Mesenchymal stem cell (in vitro differentiated cells and primary cell): Measurements from ENCODE around the gene GRIP1.

Experiments
- DNase-seq: peaks from one replicate; pipeline ENCODE4 v3.0.0-alpha.2; 2013
- H2AFZ ChIP-seq: one replicate; pipeline ENCODE4 v1.6.1; 2013; ENCODE audit warnings: low read depth, mild to moderate bottlenecking, control low read depth, inconsistent platforms, low read length, moderate library complexity
- H2AK5ac ChIP-seq: 2 replicates; pipeline ENCODE4 v1.6.1; 2013; ENCODE audit warnings: low read length, moderate library complexity, mild to moderate bottlenecking, inconsistent platforms; ENCODE audit not compliant: severe bottlenecking
- H2BK120ac ChIP-seq: one replicate; pipeline ENCODE4 v1.6.1; 2013; ENCODE audit warnings: low read depth, mild to moderate bottlenecking, inconsistent platforms, low read length, moderate library complexity
- H2BK12ac ChIP-seq, 2 experiments: one replicate each; pipeline ENCODE4 v1.6.1; 2013; ENCODE audit warnings: inconsistent platforms in 2 of 2, low read length in 2 of 2, mild to moderate bottlenecking in 2 of 2, moderate library complexity in 2 of 2, control low read depth in 1 of 2
- H2BK15ac ChIP-seq: one replicate; pipeline ENCODE4 v1.6.1; 2013; ENCODE audit warnings: mild to moderate bottlenecking, low read depth, inconsistent platforms; ENCODE audit not compliant: poor library complexity, severe bottlenecking
- H2BK5ac ChIP-seq: 2 replicates; pipeline ENCODE4 v1.6.1; 2013; ENCODE audit warnings: low read depth, mild to moderate bottlenecking, low read length, control low read depth, inconsistent platforms; ENCODE audit not compliant: poor library complexity, severe bottlenecking
- H3K14ac ChIP-seq, 2 experiments: one replicate each; pipeline ENCODE4 v1.6.1; 2013; ENCODE audit warnings: inconsistent platforms in 2 of 2, low read length in 2 of 2, control low read depth in 1 of 2, mild to moderate bottlenecking in 1 of 2, moderate library complexity in 1 of 2
- H3K18ac ChIP-seq, 2 experiments: one replicate each; pipeline ENCODE4 v1.6.1; 2013; ENCODE audit warnings: inconsistent platforms in 2 of 2, low read length in 2 of 2, control low read depth in 1 of 2, low read depth in 1 of 2, mild to moderate bottlenecking in 1 of 2
- H3K23ac ChIP-seq, 2 experiments: one replicate each; pipeline ENCODE4 v1.6.1; 2013; ENCODE audit warnings: inconsistent platforms in 2 of 2, low read length in 2 of 2, mild to moderate bottlenecking in 2 of 2, moderate library complexity in 2 of 2, control low read depth in 1 of 2
- H3K27ac ChIP-seq: 2 replicates; pipeline ENCODE4 v1.5.1; 2013; ENCODE audit warnings: mild to moderate bottlenecking, moderate library complexity, low read length, control low read depth, inconsistent platforms; ENCODE audit not compliant: poor library complexity, severe bottlenecking
- H3K27me3 ChIP-seq, 2 experiments: 2 replicates each; pipeline versions ENCODE4 v1.6.1 to v1.7.0; 2013; ENCODE audit warnings: low read length in 2 of 2, mild to moderate bottlenecking in 2 of 2, moderate library complexity in 2 of 2, control low read depth in 1 of 2, inconsistent platforms in 1 of 2; ENCODE audit not compliant: control insufficient read depth in 1 of 2, insufficient read depth in 1 of 2
- H3K36me3 ChIP-seq, 2 experiments: 2 replicates each; pipeline versions ENCODE4 v1.6.1 to v1.7.0; 2013; ENCODE audit warnings: low read length in 2 of 2, control low read depth in 1 of 2, inconsistent platforms in 1 of 2, low read depth in 1 of 2, mild to moderate bottlenecking in 1 of 2; ENCODE audit not compliant: insufficient read depth in 2 of 2, control insufficient read depth in 1 of 2
- H3K4ac ChIP-seq, 2 experiments: one replicate each; pipeline ENCODE4 v1.6.1; 2013; ENCODE audit warnings: inconsistent platforms in 2 of 2, low read length in 2 of 2, mild to moderate bottlenecking in 2 of 2, moderate library complexity in 2 of 2, control low read depth in 1 of 2, low read depth in 1 of 2
- H3K4me1 ChIP-seq: 2 replicates; pipeline ENCODE4 v1.6.1; 2013; ENCODE audit warnings: low read depth, low read length, control low read depth; ENCODE audit not compliant: control insufficient read depth, insufficient read depth
- H3K4me2 ChIP-seq: 2 replicates; pipeline ENCODE4 v1.6.1; 2013; ENCODE audit warnings: low read length, mild to moderate bottlenecking, inconsistent platforms; ENCODE audit not compliant: poor library complexity, severe bottlenecking
- H3K4me3 ChIP-seq, 2 experiments: 2 replicates each; pipeline versions ENCODE4 v1.5.1 to v1.7.0; 2013; ENCODE audit warnings: low read length in 2 of 2, mild to moderate bottlenecking in 2 of 2, control low read depth in 1 of 2, low read depth in 1 of 2; ENCODE audit not compliant: insufficient read depth in 1 of 2
- H3K79me1 ChIP-seq: replicated peaks from 2 replicates; pipeline ENCODE4 v1.6.1; 2013; ENCODE audit warnings: mild to moderate bottlenecking, control low read depth, low read length, inconsistent platforms; ENCODE audit not compliant: poor library complexity, severe bottlenecking
- H3K9ac ChIP-seq: 2 replicates; pipeline ENCODE4 v1.7.0; 2013; ENCODE audit warnings: mild to moderate bottlenecking, low read length, moderate library complexity
- H3K9me3 ChIP-seq: 2 replicates; pipeline ENCODE4 v1.7.0; 2013; ENCODE audit warnings: mild to moderate bottlenecking, low read length; ENCODE audit not compliant: control insufficient read depth
- H4K8ac ChIP-seq: one replicate; pipeline ENCODE4 v1.6.1; 2013; ENCODE audit warnings: inconsistent platforms, mild to moderate bottlenecking, low read length, moderate library complexity
- H4K91ac ChIP-seq: one replicate; pipeline ENCODE4 v1.6.1; 2013; ENCODE audit warnings: mild to moderate bottlenecking, low read length, inconsistent platforms
- WGBS: methylation state at CpG from one replicate; pipeline ENCODE4 v1.1.7; 2013; ENCODE audit warnings: mixed read lengths; 5-methylcytosine and 5-hydroxymethylcytosine counted together

GRIP1 gene

DNA sequence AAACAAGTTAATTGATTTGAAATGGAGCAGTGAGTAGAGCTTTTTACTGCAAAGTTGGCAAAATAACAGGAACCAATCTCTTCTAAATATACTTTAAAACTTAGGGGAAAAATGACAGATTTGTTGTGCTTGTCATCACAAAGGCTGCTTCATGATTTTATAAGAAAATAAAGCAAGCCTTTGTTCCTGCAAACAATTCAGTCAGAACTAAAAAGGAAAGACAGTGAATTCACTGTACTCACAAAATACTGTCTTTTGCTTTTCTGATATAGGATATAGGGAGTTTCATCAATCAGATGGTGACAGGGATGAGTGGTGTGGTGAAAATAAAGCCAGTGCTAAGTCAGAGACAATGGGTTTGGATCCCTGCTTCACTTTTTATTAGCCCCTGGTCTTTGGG, 250.6 kb downstream of the GRIP1 start:
- H2AK5ac ChIP-seq = no peak overlapping the region
- H3K18ac ChIP-seq = no peak overlapping the region
- no peaks in the 10 kb centered on the region for H3K36me3 ChIP-seq
- no peak overlapping the region for H3K14ac ChIP-seq
- no peak overlapping the region for H3K27ac ChIP-seq
- no peak overlapping the region for H2BK12ac ChIP-seq
- H3K9ac ChIP-seq = no peak overlapping the region
- H2BK120ac ChIP-seq = no peak overlapping the region
- H4K91ac ChIP-seq = no peak overlapping the region
- H4K8ac ChIP-seq = no peak overlapping the region
- no peak overlapping the region for H3K4me2 ChIP-seq
- H3K4me1 ChIP-seq = no peaks in the 10 kb centered on the region
- no peak overlapping the region for H2BK15ac ChIP-seq
- H2BK5ac ChIP-seq = no peak overlapping the region
- peaks cover 3 to 4% of the 10 kb centered on the region in 2 experiments for H3K27me3 ChIP-seq
- H2AFZ ChIP-seq = no peak overlapping the region
- H3K23ac ChIP-seq = no peak overlapping the region
- H3K9me3 ChIP-seq = peaks cover 8% of the 10 kb centered on the region
- H3K79me1 ChIP-seq = no peaks in the 10 kb centered on the region
- DNase-seq = no peak
- H3K4me3 ChIP-seq = no peak overlapping the region
- H3K4ac ChIP-seq = no peak overlapping the region

DNA sequence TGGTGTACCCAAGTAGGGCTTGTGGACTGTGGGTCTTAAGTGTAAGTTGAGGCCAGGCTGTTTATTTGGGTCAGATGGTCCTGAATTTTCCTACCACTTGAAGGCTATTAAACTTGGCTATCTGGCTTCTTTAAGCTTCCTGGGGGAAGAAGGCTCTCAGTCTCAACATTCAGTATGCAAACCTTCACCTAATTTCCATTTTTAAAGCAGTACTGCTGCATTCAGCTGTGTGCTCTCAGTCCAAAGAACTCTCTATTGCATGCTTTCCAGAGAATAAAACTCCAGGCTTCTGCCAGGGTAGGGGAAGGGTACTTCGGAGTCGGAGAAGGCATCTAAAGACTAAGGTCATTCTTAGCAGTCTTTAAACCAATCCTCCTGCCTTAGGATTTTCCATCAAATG, 252.2 kb downstream of the GRIP1 start:
- no peak overlapping the region for H2BK120ac ChIP-seq
- H3K4me2 ChIP-seq = no peak overlapping the region
- no peaks in the 10 kb centered on the region for H3K36me3 ChIP-seq
- H3K4me3 ChIP-seq = no peak overlapping the region
- no peak for DNase-seq
- WGBS = 88% methylated on average over 2 of the region's 2 CpGs
- H3K9me3 ChIP-seq = peaks cover 8% of the 10 kb centered on the region
- no peak overlapping the region for H3K27ac ChIP-seq
- H3K9ac ChIP-seq = no peak overlapping the region
- H2AFZ ChIP-seq = no peak overlapping the region
- H3K23ac ChIP-seq = no peak overlapping the region
- no peak overlapping the region for H2BK15ac ChIP-seq
- no peak overlapping the region for H2BK5ac ChIP-seq
- no peaks in the 10 kb centered on the region for H3K4me1 ChIP-seq
- no peak overlapping the region for H3K4ac ChIP-seq
- H4K8ac ChIP-seq = no peak overlapping the region
- H2BK12ac ChIP-seq = no peak overlapping the region
- H3K79me1 ChIP-seq = no peaks in the 10 kb centered on the region
- no peak overlapping the region for H2AK5ac ChIP-seq
- H4K91ac ChIP-seq = no peak overlapping the region
- H3K14ac ChIP-seq = no peak overlapping the region
- H3K18ac ChIP-seq = no peak overlapping the region
- peaks cover 3 to 4% of the 10 kb centered on the region in 2 experiments for H3K27me3 ChIP-seq

DNA sequence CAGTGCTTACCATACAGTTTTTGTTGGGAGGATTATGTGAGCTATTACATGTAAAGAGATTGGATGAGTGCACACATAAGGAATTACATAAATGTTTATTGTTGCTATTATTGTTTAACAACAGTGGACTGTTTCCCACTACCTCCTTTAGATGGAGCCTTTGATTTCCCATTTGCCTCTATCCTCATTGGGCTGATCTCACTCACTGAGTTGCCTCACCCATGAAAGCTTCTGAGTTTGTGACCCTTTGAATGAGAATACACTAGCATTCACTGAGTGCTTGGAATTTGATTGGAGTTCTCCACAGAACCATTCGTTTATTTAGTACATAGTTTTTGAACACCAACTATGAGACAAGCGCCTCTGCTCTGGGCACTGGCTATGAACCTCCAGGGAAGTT, 255.6 kb downstream of the GRIP1 start:
- peaks cover 3 to 4% of the 10 kb centered on the region in 2 experiments for H3K27me3 ChIP-seq
- no peak overlapping the region for H3K4ac ChIP-seq
- no peak overlapping the region for H3K14ac ChIP-seq
- no peak overlapping the region for H4K91ac ChIP-seq
- H3K9me3 ChIP-seq = peaks cover 8% of the 10 kb centered on the region
- no peak overlapping the region for H2AFZ ChIP-seq
- H3K27ac ChIP-seq = no peak overlapping the region
- H3K4me3 ChIP-seq = no peak overlapping the region
- no peak overlapping the region for H2BK5ac ChIP-seq
- H2AK5ac ChIP-seq = no peak overlapping the region
- H3K4me2 ChIP-seq = no peak overlapping the region
- H3K23ac ChIP-seq = no peak overlapping the region
- 93% methylated on average over 1 of the region's 2 CpGs for WGBS
- no peak overlapping the region for H2BK12ac ChIP-seq
- H3K36me3 ChIP-seq = no peaks in the 10 kb centered on the region
- no peak overlapping the region for H2BK120ac ChIP-seq
- DNase-seq = no peak
- no peak overlapping the region for H2BK15ac ChIP-seq
- no peaks in the 10 kb centered on the region for H3K79me1 ChIP-seq
- H3K18ac ChIP-seq = no peak overlapping the region
- no peak overlapping the region for H4K8ac ChIP-seq
- no peaks in the 10 kb centered on the region for H3K4me1 ChIP-seq
- H3K9ac ChIP-seq = no peak overlapping the region

DNA sequence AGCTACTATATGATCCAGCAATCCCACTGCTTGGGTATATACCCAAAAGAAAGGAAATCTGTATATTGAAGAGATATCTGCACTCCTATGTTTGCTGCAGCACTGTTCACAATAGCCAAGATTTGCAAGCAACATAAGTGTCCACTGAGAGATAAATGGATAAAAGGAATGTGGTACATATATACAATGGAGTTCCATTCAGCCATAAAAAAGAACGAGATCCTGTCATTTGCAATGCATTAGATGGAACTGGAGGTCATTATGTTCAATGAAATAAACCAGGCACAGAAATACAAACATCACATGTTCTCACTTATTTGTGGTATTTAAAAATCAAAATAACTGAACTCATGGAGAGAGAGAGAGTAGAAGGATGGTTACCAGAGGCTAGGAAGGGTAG, 260.0 kb downstream of the GRIP1 start:
- Histone ChIP-seq H3K18ac (no peak overlapping the region), H3K4me3 (no peak overlapping the region), H3K79me1 (no peaks in the 10 kb centered on the region), H3K14ac (no peak overlapping the region), H2BK120ac (no peak overlapping the region), H3K4me1 (no peaks in the 10 kb centered on the region), H3K23ac (no peak overlapping the region), H2BK12ac (no peak overlapping the region), H3K4me2 (no peak overlapping the region), H3K9me3 (no peaks in the 10 kb centered on the region), H3K4ac (no peak overlapping the region), H3K36me3 (no peaks in the 10 kb centered on the region), H2BK5ac (no peak overlapping the region), H2BK15ac (no peak overlapping the region), H4K8ac (no peak overlapping the region), H3K27ac (no peak overlapping the region), H2AFZ (no peak overlapping the region), H3K27me3 (no peaks in the 10 kb centered on the region), H2AK5ac (no peak overlapping the region), H3K9ac (no peak overlapping the region), H4K91ac (no peak overlapping the region)
- 17% methylated on average over 1 of the region's 1 CpG for WGBS
- DNase-seq = peak; percentile 58
